Inflammatory macrophage (primary cell): ENCODE results near the gene SALL1.

ENCODE experiments used
- DNase-seq, 2 donors: peaks; one replicate each; pipeline ENCODE4 v3.0.0-alpha.2; 2020 to 2022
- total RNA-seq, 18 experiments: gene quantifications; one replicate each; lab custom pipeline; 2026; ENCODE audit warnings: mixed read lengths in 6 of 18, inconsistent platforms in 2 of 18; lab: John Stamatoyannopoulos, UW

The SALL1 gene
- total RNA-seq, result 0 to 0.24 (median 0) reads per million in 18 experiments

DNA sequence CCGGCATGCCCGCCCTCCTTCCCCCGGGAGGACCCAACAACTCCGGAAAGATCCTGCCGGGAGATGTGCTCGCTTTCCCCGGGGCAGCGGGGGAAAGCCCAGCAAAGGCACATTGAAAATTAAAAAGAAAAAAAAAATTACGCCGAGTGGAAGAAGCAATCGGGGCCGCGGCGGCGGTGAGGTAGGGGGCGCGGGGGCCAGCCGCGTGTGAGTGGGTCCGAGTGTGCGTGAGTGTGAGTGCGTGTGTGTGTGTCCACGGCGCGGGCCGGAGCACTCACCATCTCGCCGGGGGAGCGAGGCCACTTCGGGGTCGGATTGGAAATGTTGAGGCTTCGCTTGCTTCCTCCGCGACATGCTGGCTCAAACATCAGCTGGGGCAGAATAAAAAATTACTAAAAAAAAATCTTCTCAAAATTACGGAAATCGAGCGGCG is at the start of gene SALL1:
Gene SALL1, minus strand, starts transcription at position 383 of the 433 bp plus-strand sequence. Its CDS starts 29 bp downstream, at position 354.
- no peak for DNase-seq

DNA sequence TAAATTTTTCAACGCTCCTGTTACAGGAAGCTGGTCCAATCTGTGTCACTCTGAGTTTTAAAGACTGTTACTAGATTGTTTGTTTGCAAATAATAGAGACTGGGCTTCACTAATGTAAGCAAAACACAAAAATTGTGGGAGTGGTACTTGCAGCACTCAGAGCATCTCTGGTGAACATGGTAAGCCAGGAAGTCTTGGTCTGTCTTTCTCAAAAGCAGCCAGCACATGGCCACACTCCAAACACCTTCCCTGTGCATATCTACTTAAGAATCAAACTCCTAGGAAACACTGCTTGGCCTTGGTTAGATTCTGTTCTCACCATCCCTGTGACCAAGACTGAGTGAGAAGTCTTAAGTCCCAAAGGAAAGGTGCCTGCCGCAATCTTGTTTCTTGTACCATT is 49.7 kb upstream of the SALL1 start:
- no peak for DNase-seq

DNA sequence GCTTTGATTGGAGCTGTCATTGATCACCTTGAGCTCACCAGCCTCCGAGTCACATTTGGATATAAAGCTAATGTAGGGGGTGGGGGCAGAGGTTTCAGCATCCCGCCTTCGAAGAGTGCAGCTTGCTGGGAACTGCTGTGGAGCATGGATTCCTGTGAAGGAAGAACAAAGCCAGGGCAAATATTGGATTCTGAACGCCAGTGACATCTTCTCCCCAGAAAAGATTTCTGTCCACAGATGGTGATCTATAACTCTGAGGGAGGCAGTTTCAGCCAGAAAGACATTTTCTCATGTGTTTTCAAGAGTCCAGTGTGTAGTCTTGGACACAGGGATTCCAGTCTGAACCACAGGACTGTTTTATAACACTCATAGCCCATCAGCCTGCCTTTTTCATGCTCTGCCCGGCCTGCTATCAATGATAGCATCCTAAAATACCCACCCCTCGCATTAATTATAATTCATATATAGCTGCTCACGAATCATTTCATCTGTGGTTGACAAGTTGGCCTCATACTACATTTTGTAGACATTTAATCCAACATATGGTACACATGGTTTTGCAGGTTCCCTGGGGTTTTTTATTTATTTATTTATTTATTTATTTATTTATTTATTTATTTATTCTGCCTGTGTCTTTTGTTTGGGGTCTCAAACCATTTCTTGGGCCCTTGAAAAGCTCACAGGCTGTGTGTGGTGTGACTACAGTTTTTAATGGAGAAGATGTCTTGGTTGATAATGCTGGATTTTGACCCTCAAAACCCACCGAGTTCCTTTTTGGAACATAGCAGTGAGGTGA is 47.1 kb upstream of the SALL1 start:
- no peak for DNase-seq

DNA sequence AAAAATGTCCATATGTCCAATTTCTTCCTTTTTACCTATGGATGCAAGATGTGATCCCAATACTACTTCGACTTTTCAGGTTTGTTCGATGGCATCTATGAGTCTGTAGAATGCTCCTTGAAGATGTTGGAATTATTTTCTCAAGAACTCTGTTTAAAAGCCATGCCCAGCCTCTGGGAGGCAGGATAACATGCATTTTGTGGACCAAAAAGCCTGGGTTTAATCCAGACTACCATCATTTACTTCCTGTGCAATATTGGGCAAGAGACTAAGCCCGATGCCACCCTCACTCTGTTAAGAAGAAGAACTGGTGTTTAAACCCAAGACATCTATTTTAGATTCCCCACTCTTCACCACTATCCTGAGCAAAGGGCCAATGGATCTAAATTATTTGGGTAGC is 42.8 kb upstream of the SALL1 start:
- DNase-seq, result no peak

DNA sequence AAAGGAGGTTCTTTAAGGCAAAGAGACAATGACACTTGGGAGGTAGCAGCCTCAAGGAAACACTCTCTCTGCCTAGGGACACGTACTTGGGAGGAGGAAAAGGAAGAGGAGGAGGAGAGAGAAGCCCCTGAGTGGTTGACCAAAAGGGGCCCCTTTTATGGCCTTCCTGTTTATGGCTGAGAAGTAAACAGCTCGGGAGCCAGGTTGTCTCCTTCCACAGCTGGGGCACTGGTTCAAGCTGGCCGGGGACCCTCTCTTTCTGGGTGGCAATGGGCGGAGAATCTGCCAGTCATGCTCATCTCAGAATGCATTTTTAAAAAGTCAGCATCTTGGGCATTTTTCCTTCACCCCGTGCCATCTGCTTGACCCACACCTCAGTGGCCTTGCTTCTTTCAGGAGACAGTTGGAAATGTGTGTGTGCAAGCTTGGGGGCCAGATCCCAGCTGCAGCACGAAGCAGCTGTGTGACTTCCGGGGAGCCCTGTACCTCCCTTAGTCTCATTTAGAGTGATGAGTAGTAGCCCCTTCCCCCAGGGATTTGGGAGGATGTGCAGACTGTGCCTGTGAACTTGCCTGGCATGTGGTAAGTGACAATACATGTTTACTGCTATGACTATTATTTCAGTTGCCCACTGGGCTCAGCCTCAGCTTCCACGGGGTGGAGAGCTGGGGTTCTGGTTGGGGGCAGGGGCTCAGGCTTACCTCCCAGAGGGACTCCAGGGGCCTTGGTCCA is 33.8 kb upstream of the SALL1 start:
- no peak for DNase-seq

DNA sequence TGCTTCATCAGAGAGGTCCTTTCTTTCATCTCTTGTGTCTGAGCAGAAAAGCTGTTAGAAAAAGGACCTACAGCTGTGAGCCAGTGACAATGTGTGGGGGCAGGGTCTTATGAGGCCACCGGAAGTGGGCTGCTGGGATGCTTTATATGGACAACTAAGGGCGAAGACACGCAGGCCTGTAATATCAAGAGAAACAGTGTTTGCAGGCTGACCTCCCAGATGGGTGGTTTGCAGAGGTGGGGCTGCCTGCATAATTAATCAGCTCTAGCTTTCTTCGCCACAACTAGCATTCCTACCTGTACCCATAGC is 30.4 kb upstream of the SALL1 start:
- DNase-seq, result no peak

DNA sequence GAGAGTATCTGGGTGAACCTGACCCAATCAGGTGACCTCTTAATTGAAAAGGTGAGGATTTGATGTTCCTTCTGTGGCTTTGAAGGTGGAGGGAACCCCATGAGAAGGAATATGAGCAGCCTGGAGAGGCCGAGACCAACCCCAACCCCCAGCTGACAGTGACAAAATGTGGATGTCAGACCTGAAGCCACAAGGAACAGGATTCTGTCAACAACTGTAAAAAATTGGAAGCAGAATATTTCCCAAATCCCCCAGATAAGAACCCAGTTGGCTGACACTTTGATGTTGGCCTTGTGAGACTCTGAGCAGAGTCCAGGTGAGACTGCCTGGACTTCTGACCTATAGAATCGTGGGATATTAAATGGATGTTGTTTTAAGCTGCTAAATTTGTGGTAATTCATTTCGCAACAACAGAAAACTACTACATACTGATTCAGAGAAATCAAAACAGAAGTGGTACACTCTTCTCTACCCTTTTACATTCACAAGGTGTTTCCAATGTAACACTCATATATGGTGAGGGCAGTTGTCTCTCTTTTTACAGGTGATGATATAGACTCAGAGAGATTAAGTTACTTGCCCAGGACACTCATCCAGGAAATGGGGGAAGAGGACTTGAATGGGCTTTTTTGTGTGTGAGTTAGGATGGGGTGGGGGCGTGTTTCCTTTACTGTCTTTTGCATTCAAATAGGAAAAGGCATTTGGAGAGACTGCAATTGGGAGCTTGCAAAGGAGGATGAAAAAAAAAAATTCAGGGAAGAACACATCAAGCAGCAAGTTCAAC is 29.8 kb upstream of the SALL1 start:
- DNase-seq, result no peak

DNA sequence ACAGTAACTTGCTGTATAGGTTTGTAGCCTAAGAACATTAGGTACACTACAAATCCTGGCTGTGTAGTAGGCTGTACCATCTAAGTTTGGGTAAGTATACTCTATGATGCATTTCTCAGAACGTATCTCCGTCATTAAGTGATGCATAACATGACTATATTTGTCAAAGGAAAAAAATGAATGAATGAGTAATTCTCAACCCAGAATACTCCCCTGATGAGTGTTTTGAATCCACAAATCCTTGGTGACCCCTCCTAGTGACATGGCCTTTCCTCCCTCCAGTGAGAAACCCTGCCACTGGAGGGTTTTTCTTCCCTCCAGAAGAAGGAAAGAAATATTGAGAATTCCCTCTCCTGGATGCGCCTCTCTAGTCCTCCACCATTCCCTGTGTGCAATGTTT is 24.0 kb upstream of the SALL1 start:
- no peak for DNase-seq

DNA sequence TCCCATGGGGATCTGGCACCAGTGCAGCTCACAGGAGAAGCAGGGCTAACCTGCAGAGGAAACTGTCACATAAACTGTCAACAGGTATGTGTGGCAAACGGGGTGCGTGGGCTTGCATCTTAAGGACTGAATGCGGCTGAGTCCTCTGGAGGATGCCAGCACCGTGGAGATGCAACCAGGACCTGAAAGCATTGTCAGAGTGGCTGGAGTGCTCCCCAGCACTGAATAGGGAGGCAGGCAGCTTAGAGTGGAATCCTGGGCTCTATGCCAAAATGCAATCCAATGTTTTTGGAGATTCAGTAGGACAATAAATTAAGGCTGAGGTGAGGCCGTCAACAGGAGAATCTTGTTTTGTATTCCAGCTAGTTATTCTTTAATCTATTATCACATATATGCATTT is 21.3 kb upstream of the SALL1 start:
- no peak for DNase-seq

DNA sequence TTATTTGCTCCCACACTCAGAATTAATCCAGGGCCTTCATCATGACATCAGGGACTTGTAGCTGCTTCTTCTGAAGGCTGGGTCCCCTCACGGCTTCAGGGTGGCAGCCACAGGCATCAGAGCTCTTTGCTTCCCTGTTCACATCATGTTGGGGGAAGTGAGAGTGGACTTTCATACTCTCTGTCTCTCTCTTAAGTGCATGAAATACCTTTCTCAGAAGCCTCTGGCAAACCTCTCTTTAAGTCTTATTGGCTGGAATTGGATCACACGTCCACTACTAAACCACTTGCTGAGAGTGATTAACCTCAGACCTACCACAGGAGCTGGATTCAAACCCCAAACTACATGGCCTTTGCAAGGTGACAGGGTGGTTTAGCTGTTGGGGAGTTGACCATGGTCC is 17.7 kb upstream of the SALL1 start:
- DNase-seq, result no peak

DNA sequence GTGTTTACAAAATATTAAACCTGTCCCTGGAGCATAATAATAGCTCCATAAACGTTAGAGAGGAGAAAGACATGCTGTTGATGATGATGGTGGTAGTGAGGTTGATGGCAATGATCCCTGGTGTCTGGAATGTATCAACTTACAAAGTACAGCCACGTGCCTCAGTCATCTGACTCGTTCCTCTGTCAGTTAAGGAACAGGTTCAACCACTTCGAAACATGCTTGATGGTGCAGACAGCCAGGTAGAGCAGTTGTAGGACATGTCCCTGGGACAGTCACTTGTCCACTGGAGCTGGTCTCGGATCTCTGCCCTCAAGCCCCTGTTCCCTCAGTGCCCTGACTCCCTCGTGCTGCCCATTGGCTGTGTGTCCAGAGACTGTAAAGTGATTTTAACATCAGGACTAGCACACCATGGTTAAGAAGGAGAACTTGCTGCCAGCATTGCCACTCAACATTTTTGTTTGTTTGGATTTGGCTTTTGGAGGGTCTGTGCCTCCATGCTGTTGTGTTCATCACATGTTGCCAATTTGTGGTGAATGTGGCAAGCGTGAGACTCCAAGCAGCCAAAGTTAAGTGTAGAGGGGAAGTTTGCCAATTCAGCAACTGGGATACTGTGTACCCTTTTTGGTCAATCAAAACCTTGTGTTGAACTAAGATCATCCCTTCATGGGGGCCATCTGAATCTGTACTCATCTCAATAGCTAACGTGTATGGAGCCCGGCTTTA is 16.3 kb upstream of the SALL1 start:
- DNase-seq, result no peak

DNA sequence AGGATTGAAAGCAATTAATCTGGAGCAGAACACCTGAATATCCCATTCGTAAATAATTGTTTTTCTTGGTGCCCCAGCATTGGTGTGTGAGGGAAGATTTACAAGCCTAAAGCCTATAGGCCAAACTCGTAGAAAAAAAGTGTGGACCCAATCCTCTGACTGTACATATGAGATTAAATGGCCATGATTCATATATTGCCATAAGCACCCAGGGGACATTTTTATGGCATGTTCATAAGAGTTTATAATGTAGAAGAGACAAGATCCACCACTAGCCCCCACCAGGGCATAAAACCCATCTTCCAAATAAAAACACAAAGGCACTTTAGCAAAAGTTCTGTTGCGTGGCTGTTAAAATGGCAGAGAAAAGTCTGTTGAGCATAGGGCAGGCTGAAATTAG is 15.5 kb upstream of the SALL1 start:
- DNase-seq, result no peak

DNA sequence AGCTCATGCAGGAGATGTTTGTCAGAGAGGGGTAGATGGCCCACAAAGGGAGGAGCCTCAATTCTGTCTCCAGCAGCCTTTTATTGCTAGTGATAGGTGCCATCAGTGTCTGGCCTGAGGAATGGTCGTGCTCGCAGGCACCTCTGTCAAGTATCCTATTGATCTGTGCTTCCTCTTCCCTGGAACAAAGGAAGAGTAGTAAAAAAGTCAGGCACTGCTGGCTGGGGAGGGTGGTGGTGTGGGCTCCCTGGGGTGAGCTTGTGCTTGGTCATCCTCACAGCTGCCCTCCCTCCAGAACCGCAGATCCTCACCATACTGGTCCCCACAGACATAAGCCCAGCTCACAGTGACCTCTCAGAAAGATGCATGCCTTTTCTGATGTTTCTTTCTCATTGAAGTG is 15.0 kb upstream of the SALL1 start:
- no peak for DNase-seq

DNA sequence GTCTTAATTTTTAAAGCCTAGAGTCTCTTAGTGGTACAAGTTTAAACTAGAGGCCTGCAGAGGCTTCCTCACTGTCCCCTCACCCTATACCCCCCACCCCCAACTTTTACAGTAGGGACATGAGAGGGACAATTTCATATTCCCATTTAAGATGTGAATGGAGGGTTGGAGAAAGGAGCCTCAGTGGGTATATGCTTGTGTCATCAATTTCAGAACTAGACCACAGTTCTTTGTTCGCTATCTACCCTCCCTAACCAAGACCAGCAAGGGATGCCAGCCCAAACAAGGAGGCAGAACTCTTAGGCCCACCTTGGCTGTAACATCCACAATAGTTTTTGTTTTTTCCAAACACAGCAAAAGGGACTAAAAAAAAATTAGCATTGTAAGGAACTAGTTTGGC is 14.0 kb upstream of the SALL1 start:
- DNase-seq, result no peak

DNA sequence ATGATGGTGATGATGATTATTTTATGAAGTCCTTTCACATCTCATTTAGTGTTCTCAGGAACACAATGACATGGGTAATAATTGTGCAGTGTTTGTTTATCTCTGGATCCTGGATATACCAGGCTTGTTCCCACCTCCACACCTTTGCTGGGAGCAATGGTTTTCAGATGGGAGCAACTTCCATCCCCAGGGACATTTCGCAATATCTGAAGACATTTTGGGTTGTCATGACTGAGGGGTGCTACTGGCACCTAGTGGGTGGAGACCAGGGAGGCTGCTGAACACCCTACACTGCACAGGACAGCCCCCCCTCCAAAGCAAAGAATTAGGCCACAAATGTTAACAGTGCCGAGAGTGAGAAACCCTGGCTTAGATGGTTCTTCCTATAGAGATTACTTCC is 13.5 kb upstream of the SALL1 start:
- DNase-seq, result no peak

DNA sequence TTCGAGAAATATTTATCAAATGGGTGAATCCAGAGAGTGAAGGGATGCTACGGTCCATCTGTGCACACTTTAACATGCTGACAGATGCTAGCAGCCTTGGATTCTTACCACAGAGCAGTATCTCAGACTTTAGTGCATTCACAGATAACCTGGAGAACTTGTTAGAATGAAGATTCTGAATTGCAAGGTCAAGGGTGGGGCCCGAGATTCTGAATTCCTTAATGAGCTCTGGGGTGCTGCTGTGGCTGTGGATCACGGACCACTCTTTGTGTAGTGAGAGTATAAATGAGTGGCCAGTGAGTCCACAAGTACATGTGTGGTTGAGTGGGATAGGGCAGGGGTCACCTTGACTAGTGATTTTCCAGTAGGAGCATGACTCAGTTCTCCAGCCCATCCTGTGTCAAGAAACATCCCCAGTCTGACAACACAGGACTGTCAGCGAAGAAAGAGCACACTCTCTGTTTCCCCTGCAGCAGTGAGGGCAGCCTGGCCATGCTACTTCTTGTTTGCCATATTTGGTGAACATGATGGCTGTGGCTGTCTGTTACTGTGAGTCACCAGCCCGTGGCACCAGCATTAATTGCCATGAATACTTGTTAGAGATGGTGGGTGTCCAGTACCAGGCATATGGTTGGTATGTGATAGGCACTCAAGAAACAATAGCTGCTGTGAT is 13.0 kb upstream of the SALL1 start:
- DNase-seq, result no peak

DNA sequence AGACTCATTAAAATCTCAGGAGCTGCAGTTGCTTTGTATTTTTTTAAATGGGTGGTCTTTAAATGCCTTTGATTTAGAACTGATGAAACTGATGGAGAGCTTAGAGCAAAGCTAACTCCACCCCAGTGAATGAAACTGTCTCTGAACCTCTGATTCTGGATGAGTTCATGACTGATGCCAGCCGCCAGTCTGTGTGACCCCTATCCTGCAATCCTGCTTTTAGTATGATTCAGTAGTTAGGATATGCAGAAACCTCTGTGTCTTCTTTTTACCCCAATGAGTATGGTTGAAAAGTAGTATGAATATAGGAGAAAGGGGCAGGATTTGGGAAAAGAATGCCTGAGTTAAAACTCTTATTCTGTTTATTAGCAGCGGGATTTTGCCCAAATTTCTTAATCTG is 12.3 kb upstream of the SALL1 start:
- DNase-seq, result no peak

DNA sequence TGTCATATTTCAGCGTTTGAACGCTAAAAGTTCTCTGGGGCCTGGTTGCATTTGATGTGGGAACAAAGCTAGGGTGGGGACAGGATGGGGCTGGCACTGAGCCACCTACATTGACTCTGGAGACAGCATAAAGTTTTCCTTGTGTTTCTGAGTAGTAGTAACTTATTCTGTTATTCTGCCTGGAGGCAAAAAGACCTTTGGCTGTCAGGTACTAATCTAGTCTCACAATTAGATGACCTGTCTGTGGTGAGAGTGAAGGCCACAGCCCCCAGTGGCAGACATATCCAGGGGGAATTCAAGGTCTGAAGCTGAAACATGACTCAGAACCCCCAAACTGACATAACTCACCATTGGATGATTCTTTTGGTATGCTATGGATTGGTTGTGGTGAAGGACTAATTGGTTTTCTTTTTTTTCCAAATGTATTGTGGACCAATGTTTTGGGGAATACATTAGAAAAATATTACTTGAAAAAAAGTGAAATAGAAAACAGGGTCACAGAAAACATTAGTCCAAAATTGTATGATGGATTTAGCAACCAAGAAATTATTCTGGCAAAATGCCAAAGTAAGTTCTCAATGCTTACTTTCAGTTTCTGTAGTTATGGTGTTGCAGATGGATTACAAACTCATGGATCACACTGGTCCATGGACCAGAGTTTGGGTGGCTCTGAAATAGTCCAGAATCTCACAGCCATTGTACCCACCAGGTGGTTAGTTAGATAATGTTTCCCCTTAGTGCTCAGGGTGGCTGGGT is 10.5 kb upstream of the SALL1 start:
- no peak for DNase-seq

DNA sequence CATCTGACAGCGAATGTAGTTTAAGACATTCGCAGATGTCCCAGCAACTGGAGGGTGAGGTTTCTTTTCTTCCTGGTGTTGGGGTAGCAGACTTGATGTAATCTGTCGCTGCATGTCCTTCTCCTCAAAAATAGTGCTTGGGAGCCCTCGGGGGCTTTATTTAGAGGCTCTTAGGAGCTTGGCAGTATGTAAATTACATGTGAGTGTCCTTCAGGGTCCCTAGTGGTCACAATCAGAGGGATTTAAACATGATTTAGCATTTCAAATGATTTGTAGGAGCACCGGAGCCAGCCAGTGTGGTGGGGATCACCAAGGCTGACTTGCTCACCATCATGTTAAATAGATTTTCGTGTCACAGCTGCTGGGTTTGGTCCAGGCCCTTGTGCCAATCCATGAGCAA is 8.8 kb upstream of the SALL1 start:
- DNase-seq, result no peak

DNA sequence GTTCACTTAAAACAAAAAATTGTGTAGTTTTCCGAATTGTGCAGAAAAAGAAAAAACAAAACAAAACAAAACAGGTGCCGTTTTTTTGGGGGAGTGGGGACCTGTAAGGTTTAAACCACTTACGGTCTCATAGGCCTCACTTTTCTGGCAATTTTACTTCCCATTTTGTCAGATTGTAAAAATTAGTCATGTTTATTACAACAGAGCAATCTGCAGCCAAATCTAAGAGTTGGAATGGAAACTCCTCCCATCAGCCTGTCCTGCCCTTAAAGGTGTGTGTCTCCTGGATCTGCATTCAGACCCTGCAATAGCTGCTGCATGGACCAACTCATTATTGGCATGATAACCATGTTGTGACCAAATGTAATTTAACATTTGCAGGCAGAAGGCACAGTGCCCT is 8.2 kb upstream of the SALL1 start:
- no peak for DNase-seq

DNA sequence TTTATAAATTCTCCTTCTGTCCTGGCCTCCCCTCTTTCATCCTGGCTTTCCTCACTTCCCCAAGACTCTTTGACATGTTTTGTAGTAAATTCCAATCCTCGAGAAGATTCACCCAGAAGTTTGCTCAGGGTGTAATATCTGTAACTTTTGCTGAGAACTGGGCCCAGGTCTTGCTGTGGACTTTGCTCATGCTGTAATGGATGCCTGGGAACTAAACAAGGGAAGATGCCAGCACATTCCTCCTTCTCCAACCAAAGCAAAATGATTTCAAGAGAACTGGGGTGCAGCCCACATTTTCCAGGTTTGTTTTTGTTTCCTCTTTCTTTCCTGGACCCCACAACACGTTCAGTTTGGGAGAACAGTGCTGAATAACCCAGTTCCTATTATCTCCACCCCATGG is 6.6 kb upstream of the SALL1 start:
- DNase-seq, result no peak

DNA sequence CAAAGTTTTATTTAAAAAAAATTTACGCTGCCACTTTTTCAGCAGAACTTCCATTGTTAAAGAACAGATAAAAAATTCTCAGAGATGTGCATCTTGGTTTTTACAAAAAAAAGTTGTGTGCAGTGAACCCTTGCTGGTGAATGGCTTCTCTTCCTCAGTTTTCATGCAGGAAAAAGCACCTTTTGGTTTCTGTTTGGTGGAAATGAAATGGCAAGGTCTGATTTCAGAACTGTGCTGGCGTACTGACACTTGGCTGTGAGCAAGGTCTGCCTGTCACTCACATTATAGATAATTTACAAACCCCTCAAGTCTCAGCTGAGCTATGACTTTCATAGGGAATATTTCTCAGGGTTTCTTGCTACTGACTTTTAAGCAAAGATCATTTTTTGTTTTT is 5.7 kb upstream of the SALL1 start:
- no peak for DNase-seq
